HG03139 (cell line): ENCODE data around the gene FBXW9.
"Not testable (repeated sequence)": the region's sequence is repeated elsewhere in the genome, so short reads cannot be mapped to it uniquely, and the experiment has no call there.

ENCODE experiments used
- ATAC-seq: cut with Tn5 transposase; IDR thresholded peaks from one replicate; pipeline ENCODE4 v1.9.1; 2021; ENCODE audit not compliant: unreplicated experiment

Gene FBXW9

GRCh38 chr19:12656899-12657571, 39.4 kb downstream of the FBXW9 start:
- ATAC-seq, result no peak

- ATAC-seq, result no peak
These were observed 40.9 kb downstream of the FBXW9 start for GRCh38 chr19:12655546-12655945.

- no peak for ATAC-seq
These were observed 44.2 kb downstream of the FBXW9 start for GRCh38 chr19:12652219-12652618.

- no peak for ATAC-seq
These were observed 46.5 kb downstream of the FBXW9 start for GRCh38 chr19:12649941-12650340.

- ATAC-seq, result no peak
These were observed 48.3 kb downstream of the FBXW9 start for GRCh38 chr19:12648088-12648487.

GRCh38 chr19:12647490-12648071, 48.9 kb downstream of the FBXW9 start:
- ATAC-seq, result no peak

GRCh38 chr19:12647047-12647446, 49.4 kb downstream of the FBXW9 start:
- no peak for ATAC-seq

- ATAC-seq, result no peak
These were observed 49.9 kb downstream of the FBXW9 start for GRCh38 chr19:12646551-12646950.

GRCh38 chr19:12643716-12644115, 52.7 kb downstream of the FBXW9 start:
- ATAC-seq, result not testable (repeated sequence)

GRCh38 chr19:12642506-12642905, 53.9 kb downstream of the FBXW9 start:
- no peak for ATAC-seq

GRCh38 chr19:12641456-12641855, 55.0 kb downstream of the FBXW9 start:
- no peak for ATAC-seq

GRCh38 chr19:12639901-12640613, 56.4 kb downstream of the FBXW9 start:
- ATAC-seq, result no peak
